Measurements from ENCODE around the gene INPP4B. TPM values are rescaled to one million over a fixed set of nuclear protein-coding genes. Genes with fewer than 3 reads are reported as not detected.

INPP4B gene
- total and polyA plus RNA-seq, 7 donors: 4.2 to 27.3 (median 17.2) TPM

DNA sequence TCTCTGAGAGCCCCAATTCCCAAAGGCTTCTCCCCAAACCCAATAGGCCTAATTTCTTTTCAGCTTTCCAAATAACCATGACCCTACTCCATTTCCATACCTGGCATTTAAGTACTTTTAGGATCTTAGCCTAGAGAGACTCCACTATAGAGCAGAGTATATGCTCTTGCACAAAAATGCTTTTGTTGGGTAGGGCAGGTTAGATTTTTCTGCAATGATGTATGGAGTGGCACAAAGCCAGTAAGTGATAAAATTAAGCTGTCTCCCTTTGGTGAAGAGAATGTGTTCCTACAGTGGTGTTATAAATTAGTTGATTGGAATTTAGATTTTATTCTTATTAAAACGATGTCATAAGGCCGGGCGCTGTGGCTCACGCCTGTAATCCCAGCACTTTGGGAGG, 124.9 kb downstream of the INPP4B start:
- Histone ChIP-seq H3K9me3 (no peaks in the 10 kb centered on the region), H3K36me3 (no peaks in the 10 kb centered on the region), H3K27me3 (no peaks in the 10 kb centered on the region), H3K4me1 (no peaks in the 10 kb centered on the region), H3K27ac (no peak overlapping the region), H3K4me3 (no peak overlapping the region)
- TF ChIP-seq POLR2AphosphoS5 (IDR thresholded peaks at IDR 0.05): no peak
- TF ChIP-seq, protein P1, sequence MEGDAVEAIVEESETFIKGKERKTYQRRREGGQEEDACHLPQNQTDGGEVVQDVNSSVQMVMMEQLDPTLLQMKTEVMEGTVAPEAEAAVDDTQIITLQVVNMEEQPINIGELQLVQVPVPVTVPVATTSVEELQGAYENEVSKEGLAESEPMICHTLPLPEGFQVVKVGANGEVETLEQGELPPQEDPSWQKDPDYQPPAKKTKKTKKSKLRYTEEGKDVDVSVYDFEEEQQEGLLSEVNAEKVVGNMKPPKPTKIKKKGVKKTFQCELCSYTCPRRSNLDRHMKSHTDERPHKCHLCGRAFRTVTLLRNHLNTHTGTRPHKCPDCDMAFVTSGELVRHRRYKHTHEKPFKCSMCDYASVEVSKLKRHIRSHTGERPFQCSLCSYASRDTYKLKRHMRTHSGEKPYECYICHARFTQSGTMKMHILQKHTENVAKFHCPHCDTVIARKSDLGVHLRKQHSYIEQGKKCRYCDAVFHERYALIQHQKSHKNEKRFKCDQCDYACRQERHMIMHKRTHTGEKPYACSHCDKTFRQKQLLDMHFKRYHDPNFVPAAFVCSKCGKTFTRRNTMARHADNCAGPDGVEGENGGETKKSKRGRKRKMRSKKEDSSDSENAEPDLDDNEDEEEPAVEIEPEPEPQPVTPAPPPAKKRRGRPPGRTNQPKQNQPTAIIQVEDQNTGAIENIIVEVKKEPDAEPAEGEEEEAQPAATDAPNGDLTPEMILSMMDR (IDR thresholded peaks at IDR 0.05): no peak
- TF ChIP-seq POLR2A (IDR thresholded peaks at IDR 0.05): no peak
- TF ChIP-seq EP300 (IDR thresholded peaks at IDR 0.05): no peak
- DNase-seq: no peak
- intact Hi-C loops (cut with DNase I): no loop called here
- WGBS, 2 donors: 92 to 97% methylated on average over 4 of the region's 4 CpGs

- H3K36me3 ChIP-seq: no peaks in the 10 kb centered on the region
- H3K27ac ChIP-seq: no peak overlapping the region
- intact Hi-C loops (cut with DNase I): no loop called here
- no peaks in the 10 kb centered on the region for H3K27me3 ChIP-seq
- WGBS, 2 donors: 62 to 68% methylated on average over 5 of the region's 5 CpGs
- H3K4me1 ChIP-seq: no peaks in the 10 kb centered on the region
- TF ChIP-seq, protein P1 (IDR thresholded peaks at IDR 0.05): no peak
- TF ChIP-seq POLR2A (IDR thresholded peaks at IDR 0.05) (no peak), POLR2AphosphoS5 (IDR thresholded peaks at IDR 0.05) (no peak), EP300 (IDR thresholded peaks at IDR 0.05) (no peak)
- DNase-seq: no peak
- H3K4me3 ChIP-seq: no peak overlapping the region
- H3K9me3 ChIP-seq: no peaks in the 10 kb centered on the region
These were observed 126.1 kb downstream of the INPP4B start for GRCh38 chr4:142719854-142720541.

- intact Hi-C loops (cut with DNase I): no loop called here
- no peak for TF ChIP-seq POLR2A (IDR thresholded peaks at IDR 0.05)
- TF ChIP-seq EP300 (IDR thresholded peaks at IDR 0.05): no peak
- no peak for TF ChIP-seq POLR2AphosphoS5 (IDR thresholded peaks at IDR 0.05)
- TF ChIP-seq, protein P1 (IDR thresholded peaks at IDR 0.05): no peak
- no peaks in the 10 kb centered on the region for H3K27me3 ChIP-seq
- no peak for DNase-seq
- no peaks in the 10 kb centered on the region for H3K4me1 ChIP-seq
- H3K27ac ChIP-seq: no peak overlapping the region
- no peaks in the 10 kb centered on the region for H3K36me3 ChIP-seq
- no peak overlapping the region for H3K4me3 ChIP-seq
- H3K9me3 ChIP-seq: no peaks in the 10 kb centered on the region
These were observed 127.1 kb downstream of the INPP4B start for GRCh38 chr4:142718981-142719380.

DNA sequence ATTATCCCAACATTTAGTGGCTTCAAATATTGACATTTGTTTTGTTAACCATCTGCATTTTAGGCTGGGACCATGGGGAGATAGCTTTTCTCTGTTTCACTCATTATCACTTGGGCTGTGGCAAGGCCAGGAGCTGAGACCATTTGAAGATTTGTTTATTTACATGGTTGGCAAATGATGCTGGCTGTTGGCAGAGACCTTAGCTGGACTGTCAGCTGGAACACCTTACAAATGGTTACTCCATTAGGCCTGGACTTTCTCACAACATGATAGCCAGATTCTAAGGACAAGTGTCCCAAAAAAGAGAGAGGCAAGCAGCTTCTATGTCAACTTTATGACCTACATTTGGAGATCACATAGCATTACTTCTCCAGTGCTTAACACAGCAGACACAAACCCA, 130.4 kb downstream of the INPP4B start:
- intact Hi-C loops (cut with DNase I): no loop called here
- Histone ChIP-seq H3K36me3 (no peaks in the 10 kb centered on the region), H3K4me3 (no peak overlapping the region), H3K4me1 (no peaks in the 10 kb centered on the region), H3K27ac (no peak overlapping the region), H3K9me3 (no peaks in the 10 kb centered on the region), H3K27me3 (no peaks in the 10 kb centered on the region)
- TF ChIP-seq, protein P1 (IDR thresholded peaks at IDR 0.05): no peak
- TF ChIP-seq EP300 (IDR thresholded peaks at IDR 0.05) (no peak), POLR2A (IDR thresholded peaks at IDR 0.05) (no peak), POLR2AphosphoS5 (IDR thresholded peaks at IDR 0.05) (no peak)
- no peak for DNase-seq
